ENCODE measurements around the gene CCL18.
"Not testable (repeated sequence)": the region's sequence is repeated elsewhere in the genome, so short reads cannot be mapped to it uniquely, and the experiment has no call there.

CCL18 gene

DNA sequence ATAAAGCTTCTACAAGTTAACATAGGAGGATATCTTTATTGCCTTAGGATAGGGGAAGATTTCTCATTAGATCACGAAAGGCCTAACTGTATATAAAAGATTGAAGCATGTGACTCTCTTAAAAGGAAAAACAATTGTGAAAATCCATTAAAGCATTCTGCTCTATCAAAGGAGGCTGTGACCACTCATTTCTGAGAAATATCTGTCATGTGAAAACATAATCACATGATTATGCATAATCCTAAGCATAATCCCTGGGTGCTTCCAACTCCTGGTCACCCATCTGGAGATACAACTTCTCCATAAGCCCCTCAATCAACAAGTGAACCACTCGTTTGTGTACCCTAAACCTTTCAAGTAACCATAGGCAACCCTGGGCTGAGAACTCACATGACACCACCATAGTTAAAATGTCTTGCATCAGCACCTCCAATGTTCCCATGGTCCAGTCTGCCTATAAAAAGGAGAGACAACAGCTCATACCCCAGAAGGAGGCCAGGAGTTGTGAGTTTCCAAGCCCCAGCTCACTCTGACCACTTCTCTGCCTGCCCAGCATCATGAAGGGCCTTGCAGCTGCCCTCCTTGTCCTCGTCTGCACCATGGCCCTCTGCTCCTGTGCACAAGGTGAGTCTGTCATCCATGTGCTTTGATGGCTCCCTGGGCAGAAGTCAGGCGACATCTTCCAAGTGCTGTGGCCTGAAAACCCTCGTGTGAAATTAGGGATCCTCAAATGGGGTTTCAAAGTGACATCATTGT lies at the start of gene CCL18:
Gene CCL18, plus strand, starts transcription at position 487 of the 756 bp plus-strand sequence. Its CDS starts 71 bp downstream, at position 558.
- in situ Hi-C loops (cut with MboI; ENCODE audit: low sequenced_read_pairs), result no loop called here

DNA sequence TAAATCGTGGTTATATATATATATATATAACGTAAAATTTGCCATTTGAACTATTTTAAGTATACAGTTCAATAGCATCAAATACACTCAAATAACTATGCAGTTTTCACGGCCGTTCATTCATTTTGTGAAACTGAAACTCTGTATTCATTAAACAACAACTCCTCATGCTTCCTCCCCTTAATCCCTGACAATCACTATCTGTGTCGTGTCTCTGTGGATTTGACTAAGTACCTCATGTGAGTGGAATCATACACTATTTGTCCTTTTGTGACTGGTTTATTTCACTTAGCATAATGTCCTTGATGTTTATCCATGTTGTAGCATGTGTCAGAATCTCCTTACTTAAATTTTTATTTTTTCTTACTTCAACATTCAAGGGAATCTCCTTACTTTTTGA lies 49.1 kb upstream of the CCL18 start:
- in situ Hi-C loops (cut with MboI; ENCODE audit: low sequenced_read_pairs), result no loop called here

- in situ Hi-C loops (cut with MboI; ENCODE audit: low sequenced_read_pairs), result not testable (repeated sequence)
Observed at GRCh38 chr17:36015895-36016294, 48.2 kb upstream of the CCL18 start.

- in situ Hi-C loops (cut with MboI; ENCODE audit: low sequenced_read_pairs), result no loop called here
Observed at GRCh38 chr17:36016555-36016954, 47.5 kb upstream of the CCL18 start.

DNA sequence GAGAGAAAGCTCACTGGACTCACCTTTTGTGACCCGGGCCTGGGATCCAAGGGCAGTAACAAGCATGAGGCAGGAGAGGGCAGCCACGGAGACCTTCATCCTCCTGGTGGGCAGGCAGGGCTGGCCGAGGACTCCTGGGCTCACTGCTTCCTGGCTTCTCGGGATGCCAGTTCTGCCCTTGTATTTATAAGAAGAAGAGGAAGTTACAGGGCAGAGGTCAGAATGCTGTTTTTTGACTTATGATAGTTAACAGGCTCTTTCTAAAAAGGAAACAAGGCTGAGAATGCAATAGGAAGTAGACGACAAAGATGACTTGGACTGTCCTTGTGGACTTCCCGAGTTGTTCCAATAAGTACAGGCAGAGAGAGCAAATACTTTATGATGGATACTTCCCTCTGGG lies 46.3 kb upstream of the CCL18 start, which contains the start of gene CCL23:
Gene CCL23, minus strand, starts transcription at position 174 of the 400 bp plus-strand sequence. Its CDS starts 75 bp downstream, at position 99.
- in situ Hi-C loops (cut with MboI; ENCODE audit: low sequenced_read_pairs), result no loop called here

- in situ Hi-C loops (cut with MboI; ENCODE audit: low sequenced_read_pairs), result no loop called here
Observed at GRCh38 chr17:36019423-36019822, 44.6 kb upstream of the CCL18 start.

GRCh38 chr17:36024106-36024869 lies 39.8 kb upstream of the CCL18 start:
- in situ Hi-C loops (cut with MboI; ENCODE audit: low sequenced_read_pairs), result no loop called here

DNA sequence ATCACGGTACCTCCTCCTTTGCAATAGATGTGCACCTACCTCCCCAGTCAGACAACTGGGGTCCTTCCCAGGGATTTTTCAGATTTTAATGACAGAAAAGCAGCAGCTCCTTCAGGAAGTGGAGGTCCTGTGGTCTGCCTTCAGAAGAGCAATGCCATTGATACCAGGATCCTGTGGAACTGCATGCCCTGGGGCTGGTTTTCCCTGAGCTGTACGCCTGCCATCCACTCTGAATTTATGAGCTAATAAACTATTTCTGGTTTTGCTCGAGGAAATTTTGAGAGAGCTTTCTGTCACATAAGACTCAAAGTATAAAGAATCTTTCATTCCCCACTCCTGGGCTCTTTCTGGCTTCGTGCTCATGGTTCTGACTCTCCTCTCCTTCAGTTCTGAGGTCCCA lies 36.3 kb upstream of the CCL18 start:
- in situ Hi-C loops (cut with MboI; ENCODE audit: low sequenced_read_pairs), result no loop called here

DNA sequence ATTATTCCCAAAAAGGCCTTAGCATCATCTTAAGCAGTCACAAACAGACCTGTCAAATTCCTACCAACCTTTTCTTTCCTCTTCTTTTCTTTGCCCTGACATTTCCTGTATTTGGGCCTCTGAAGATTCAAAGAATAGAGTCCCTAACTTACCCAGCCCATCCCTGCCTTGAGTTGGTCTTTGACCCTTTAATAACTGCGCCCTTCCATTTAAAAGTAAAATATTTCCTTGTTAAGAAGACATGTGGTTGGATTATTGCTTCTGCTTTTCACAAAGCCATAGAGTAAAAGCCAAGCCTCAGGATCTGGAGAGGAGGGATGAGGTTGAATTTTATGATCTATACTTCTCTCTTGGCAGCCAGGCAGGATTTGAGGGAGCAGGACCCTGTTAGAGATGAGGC lies 33.1 kb upstream of the CCL18 start:
- in situ Hi-C loops (cut with MboI; ENCODE audit: low sequenced_read_pairs), result no loop called here

GRCh38 chr17:36034127-36034526 lies 29.9 kb upstream of the CCL18 start:
- in situ Hi-C loops (cut with MboI; ENCODE audit: low sequenced_read_pairs), result no loop called here

GRCh38 chr17:36036235-36036634 lies 27.8 kb upstream of the CCL18 start:
- in situ Hi-C loops (cut with MboI; ENCODE audit: low sequenced_read_pairs), result no loop called here

DNA sequence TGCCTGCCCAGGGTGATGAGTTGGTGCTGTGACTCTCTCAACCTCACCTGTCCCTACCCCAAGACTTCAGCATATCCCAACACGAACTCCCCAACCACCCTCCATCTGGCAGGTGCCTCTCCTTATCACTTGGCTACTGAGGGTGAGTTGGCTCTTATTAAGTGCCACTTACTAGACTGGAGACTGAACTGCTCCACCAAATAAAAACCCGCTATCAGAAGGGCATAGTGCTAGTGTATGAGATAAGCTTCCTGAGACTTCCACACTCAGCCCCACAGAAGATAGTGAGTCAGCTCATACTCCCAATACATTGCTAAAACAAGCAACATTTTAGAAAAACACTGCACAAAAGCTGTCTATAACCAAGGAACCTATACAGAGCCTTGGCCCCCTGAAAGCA lies 16.0 kb upstream of the CCL18 start:
- in situ Hi-C loops (cut with MboI; ENCODE audit: low sequenced_read_pairs), result no loop called here

GRCh38 chr17:36049643-36050042 lies 14.4 kb upstream of the CCL18 start:
- in situ Hi-C loops (cut with MboI; ENCODE audit: low sequenced_read_pairs), result no loop called here

DNA sequence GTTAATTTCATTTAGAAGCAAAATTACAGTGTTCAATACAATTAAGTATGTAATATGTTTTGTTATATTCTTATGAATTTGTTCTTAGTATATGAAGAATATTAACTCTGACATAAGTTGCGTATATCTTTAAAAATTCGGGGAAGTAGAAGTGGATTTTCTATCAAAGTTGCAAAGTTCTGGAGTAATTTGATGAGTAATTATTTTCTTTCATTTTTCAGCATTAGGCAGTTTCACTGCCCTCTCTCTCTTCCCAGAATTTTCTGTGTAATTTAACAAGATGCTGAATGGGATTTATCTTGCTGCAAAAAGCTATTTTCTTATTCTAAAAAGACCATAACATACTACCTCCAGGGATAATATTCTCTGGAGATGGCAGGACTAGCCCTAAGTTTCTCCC lies 8.9 kb upstream of the CCL18 start:
- in situ Hi-C loops (cut with MboI; ENCODE audit: low sequenced_read_pairs), result no loop called here

DNA sequence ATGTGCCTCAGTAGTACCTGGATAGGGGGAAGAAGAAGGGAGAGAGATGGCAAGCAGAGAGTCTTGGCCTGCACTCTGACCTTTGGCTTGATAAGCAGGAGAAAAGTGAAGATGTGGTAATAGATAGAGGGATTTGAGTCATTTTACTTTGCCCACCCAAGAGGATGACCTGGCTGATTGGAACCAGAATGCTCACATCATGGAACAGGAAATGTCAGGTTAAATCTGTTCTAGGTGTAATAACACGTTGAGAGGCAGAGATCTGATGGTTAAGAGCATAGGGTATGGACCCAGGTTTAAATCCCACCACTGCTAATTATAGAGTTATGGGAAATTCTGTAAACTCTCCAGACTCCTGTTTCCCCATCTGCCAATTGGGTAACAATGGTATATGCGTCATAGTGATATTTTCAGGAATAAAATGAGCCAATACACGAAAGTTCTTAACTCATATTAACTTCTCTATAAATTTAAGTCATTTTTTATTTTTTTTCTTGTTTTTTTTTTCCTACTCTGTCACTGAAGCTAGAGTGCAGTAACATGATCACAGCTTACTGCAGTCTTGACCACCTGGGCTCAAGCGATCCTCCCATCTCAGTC lies 8.1 kb upstream of the CCL18 start:
- in situ Hi-C loops (cut with MboI; ENCODE audit: low sequenced_read_pairs), result no loop called here

DNA sequence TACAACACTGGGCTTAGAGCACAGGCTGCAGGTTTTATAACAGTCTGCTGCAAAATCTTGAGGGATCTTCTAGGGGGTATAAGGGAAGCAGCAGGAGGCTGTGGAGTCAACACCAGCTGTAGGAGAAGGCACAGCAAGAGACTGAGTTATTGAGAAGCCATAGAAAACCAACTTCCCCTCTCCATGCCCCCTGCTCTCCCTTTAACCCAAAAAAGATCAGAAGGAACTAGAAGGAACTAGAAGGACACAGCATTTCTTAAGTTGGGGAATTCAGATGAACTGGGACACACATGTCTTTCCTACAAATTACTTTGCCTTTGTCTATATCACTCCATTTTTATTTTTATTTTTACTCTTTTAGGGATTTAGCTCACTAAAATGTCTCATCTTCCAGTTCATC lies 6.2 kb upstream of the CCL18 start:
- in situ Hi-C loops (cut with MboI; ENCODE audit: low sequenced_read_pairs), result no loop called here

- in situ Hi-C loops (cut with MboI; ENCODE audit: low sequenced_read_pairs), result no loop called here
Observed at GRCh38 chr17:36059406-36059805, 4.7 kb upstream of the CCL18 start.

DNA sequence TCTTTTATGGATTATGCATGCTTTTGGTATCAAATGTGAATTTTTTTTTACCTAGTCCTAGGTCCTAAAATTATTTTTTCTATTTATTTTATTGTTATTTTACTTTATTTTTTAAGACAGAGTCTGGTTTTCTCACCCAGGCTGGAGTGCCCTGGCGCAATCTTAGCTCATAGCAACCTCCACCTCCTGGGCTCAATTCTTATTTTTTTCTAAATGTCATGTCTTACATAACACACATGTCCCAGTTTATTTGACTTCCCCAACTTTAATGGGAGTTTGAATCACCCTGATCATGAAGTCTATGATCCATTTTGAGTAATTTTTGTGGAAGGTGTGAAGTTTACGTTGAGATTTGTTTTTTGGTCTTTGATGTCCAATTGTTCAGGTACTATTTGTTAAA lies 3.3 kb upstream of the CCL18 start:
- in situ Hi-C loops (cut with MboI; ENCODE audit: low sequenced_read_pairs), result no loop called here

DNA sequence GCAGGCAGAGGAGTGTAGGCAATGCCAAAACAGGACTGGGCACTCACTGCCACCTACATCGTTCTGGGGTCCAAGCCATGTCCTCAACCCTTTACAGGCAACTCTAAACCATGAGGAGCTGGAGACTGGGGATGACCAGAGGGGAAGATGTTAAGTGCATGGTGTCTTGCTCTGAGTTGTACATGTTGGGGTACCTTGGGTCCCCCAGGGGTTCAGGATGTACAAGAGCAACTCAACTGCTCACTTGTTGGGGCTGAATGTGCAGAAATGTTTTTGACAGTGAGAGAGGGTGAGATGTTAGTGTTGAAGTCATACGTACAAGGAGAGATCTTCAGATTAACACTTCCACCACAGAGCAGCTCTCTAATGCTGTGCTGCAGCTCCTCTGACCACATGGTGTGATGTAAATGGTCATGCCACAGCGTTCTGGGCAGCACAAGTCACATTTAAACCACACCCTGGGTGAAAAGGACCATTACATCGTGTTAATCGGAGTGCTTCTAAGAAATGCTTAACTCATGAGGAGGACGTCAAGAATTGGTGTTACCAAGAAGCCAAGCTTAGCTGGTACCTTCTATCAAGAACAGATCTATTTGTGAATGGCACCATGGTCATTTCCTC lies 2.4 kb downstream of the CCL18 start:
- in situ Hi-C loops (cut with MboI; ENCODE audit: low sequenced_read_pairs), result no loop called here

- in situ Hi-C loops (cut with MboI; ENCODE audit: low sequenced_read_pairs), result no loop called here
Observed at GRCh38 chr17:36068524-36068923, 4.5 kb downstream of the CCL18 start.

- in situ Hi-C loops (cut with MboI; ENCODE audit: low sequenced_read_pairs), result no loop called here
Observed at GRCh38 chr17:36069136-36069535, 5.1 kb downstream of the CCL18 start.

Data from HL-60/S4 treated with phorbol 12-myristate 13-acetate at 8.2 ng/mL for 4 days and 3 days (cell line).